Neutrophil (primary cell): ENCODE measurements around the gene FCHSD2.
"Not testable (repeated sequence)": the region's sequence is repeated elsewhere in the genome, so short reads cannot be mapped to it uniquely, and the experiment has no call there.

Experiments
- H3K27ac ChIP-seq: fragments of 200-600 bp; sonication (generic); 2 replicates; pipeline ENCODE4 v1.5.1; 2016; ENCODE audit warnings: mild to moderate bottlenecking, moderate library complexity
- H3K27me3 ChIP-seq: fragments of 200-600 bp; sonication (generic); 2 replicates; pipeline ENCODE4 v1.6.0; 2016; ENCODE audit warnings: mild to moderate bottlenecking
- H3K36me3 ChIP-seq: fragments of 200-600 bp; sonication (generic); 2 replicates; pipeline ENCODE4 v1.5.1; 2017
- H3K4me1 ChIP-seq, 2 experiments: fragments of 200-600 bp in 1 of 2; sonication (generic) in 1 of 2; 1 replicate in 1 of 2; 2 replicates in 1 of 2; pipeline versions ENCODE4 v1.5.1 to v1.6.1; 2013 to 2016; ENCODE audit warnings: low read depth in 1 of 2, low read length in 1 of 2, mild to moderate bottlenecking in 1 of 2, moderate library complexity in 1 of 2; ENCODE audit not compliant: control insufficient read depth in 1 of 2, insufficient read depth in 1 of 2
- H3K4me3 ChIP-seq, 2 experiments: fragments of 200-600 bp in 1 of 2; sonication (generic) in 1 of 2; 1 replicate in 1 of 2; 2 replicates in 1 of 2; pipeline ENCODE4 v1.5.1; 2013 to 2016; ENCODE audit warnings: low read depth in 1 of 2, low read length in 1 of 2, mild to moderate bottlenecking in 1 of 2, moderate library complexity in 1 of 2
- H3K9me3 ChIP-seq: fragments of 200-600 bp; sonication (generic); 2 replicates; pipeline ENCODE4 v1.5.1; 2016
- TF ChIP-seq, protein P1 (sequence below): fragments of 200-600 bp; sonication (generic); IDR thresholded peaks from 2 replicates; pipeline ENCODE4 v1.5.1; 2016; ENCODE audit warnings: antibody characterized with exemption

The FCHSD2 gene

DNA sequence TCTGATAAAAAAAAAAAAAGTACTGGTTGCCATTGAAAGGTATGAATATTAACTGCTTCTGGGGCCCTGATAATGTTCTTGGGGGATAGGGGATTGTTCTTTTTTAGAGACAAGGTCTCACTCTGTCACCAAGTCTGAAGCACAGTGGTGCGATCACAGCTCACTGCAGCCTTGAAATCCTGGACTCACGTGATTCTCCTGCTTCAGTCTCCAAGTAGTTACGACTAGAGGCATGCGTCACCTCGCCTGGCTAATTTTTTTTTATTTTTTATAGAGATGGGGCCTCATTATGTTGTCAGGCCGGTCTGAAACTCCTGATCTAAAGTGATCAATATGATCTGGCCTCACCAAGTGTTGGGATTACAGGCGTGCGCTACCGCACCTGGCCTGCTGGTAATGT, 63.5 kb downstream of the FCHSD2 start:
- H3K4me1 ChIP-seq: peaks cover under 1% of the 10 kb centered on the region in 2 experiments
- H3K27me3 ChIP-seq: no peaks in the 10 kb centered on the region
- H3K4me3 ChIP-seq: no peak overlapping the region

GRCh38 chr11:73077454-73077853, 64.7 kb downstream of the FCHSD2 start:
- Histone ChIP-seq H3K9me3 (no peaks in the 10 kb centered on the region), H3K4me3 (no peak overlapping the region), H3K36me3 (peaks cover 5% of the 10 kb centered on the region), H3K4me1 (peaks cover 12 to 13% of the 10 kb centered on the region in 2 experiments), H3K27me3 (no peaks in the 10 kb centered on the region), H3K27ac (no peak overlapping the region)
- TF ChIP-seq, protein P1, sequence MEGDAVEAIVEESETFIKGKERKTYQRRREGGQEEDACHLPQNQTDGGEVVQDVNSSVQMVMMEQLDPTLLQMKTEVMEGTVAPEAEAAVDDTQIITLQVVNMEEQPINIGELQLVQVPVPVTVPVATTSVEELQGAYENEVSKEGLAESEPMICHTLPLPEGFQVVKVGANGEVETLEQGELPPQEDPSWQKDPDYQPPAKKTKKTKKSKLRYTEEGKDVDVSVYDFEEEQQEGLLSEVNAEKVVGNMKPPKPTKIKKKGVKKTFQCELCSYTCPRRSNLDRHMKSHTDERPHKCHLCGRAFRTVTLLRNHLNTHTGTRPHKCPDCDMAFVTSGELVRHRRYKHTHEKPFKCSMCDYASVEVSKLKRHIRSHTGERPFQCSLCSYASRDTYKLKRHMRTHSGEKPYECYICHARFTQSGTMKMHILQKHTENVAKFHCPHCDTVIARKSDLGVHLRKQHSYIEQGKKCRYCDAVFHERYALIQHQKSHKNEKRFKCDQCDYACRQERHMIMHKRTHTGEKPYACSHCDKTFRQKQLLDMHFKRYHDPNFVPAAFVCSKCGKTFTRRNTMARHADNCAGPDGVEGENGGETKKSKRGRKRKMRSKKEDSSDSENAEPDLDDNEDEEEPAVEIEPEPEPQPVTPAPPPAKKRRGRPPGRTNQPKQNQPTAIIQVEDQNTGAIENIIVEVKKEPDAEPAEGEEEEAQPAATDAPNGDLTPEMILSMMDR: no peak

More for the DNA sequence above, 63.5 kb downstream of the FCHSD2 start:
- Histone ChIP-seq H3K9me3 (no peaks in the 10 kb centered on the region), H3K36me3 (peaks cover 5% of the 10 kb centered on the region), H3K27ac (no peak overlapping the region)
- TF ChIP-seq, protein P1: no peak

DNA sequence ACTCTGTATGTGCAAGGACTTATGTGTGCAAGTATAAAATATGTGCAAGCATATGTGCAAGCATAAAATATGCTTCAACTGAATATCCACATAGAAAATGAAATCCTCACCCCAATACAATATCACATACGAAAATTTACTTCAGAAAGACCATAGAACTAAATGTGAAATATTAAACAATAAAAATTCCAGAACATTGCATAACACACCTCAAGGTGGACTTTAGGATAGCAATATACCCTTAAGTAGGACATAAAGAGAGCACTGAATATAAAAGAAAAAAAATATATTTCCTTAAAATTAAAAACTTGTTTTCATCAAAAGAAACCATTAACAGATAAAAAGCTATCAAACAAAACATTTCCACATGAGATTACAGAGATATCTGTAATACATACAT, 67.8 kb downstream of the FCHSD2 start:
- TF ChIP-seq, protein P1: no peak
- Histone ChIP-seq H3K27me3 (no peaks in the 10 kb centered on the region), H3K27ac (no peak overlapping the region), H3K4me3 (no peak overlapping the region), H3K9me3 (no peaks in the 10 kb centered on the region), H3K36me3 (no peaks in the 10 kb centered on the region), H3K4me1 (peaks cover 14 to 15% of the 10 kb centered on the region in 2 experiments)

GRCh38 chr11:73072935-73073481, 69.1 kb downstream of the FCHSD2 start:
- TF ChIP-seq, protein P1: no peak
- peak overlapping the region; percentile 73 for H3K27ac ChIP-seq
- no peaks in the 10 kb centered on the region for H3K9me3 ChIP-seq
- peaks cover 14 to 15% of the 10 kb centered on the region in 2 experiments for H3K4me1 ChIP-seq
- H3K36me3 ChIP-seq: no peaks in the 10 kb centered on the region
- no peak overlapping the region for H3K4me3 ChIP-seq
- no peaks in the 10 kb centered on the region for H3K27me3 ChIP-seq

GRCh38 chr11:73070653-73071052, 71.5 kb downstream of the FCHSD2 start:
- H3K27ac ChIP-seq: peak overlapping the region; percentile 13
- no peaks in the 10 kb centered on the region for H3K9me3 ChIP-seq
- TF ChIP-seq, protein P1: no peak
- no peaks in the 10 kb centered on the region for H3K36me3 ChIP-seq
- H3K4me1 ChIP-seq: peaks cover 14 to 15% of the 10 kb centered on the region in 2 experiments
- no peaks in the 10 kb centered on the region for H3K27me3 ChIP-seq
- no peak overlapping the region for H3K4me3 ChIP-seq

- H3K36me3 ChIP-seq: peaks cover 10% of the 10 kb centered on the region
- H3K4me3 ChIP-seq, H3K4me1 ChIP-seq, H3K9me3 ChIP-seq, H3K27ac ChIP-seq, H3K27me3 ChIP-seq: not testable (repeated sequence)
Observed at GRCh38 chr11:73061857-73062424, 80.2 kb downstream of the FCHSD2 start.

GRCh38 chr11:73061434-73061833, 80.7 kb downstream of the FCHSD2 start:
- H3K9me3 ChIP-seq, H3K27ac ChIP-seq, H3K4me3 ChIP-seq, H3K4me1 ChIP-seq, H3K27me3 ChIP-seq: not testable (repeated sequence)
- H3K36me3 ChIP-seq: peaks cover 10% of the 10 kb centered on the region
